ENCODE measurements around the gene SYCP2. TPM values are rescaled to one million over a fixed set of nuclear protein-coding genes. Genes with fewer than 3 reads are reported as not detected.

Gene SYCP2
- polyA plus RNA-seq, 1 donor (not counting 4 experiments of a cell fraction or from before 2014, with no cell fraction given) = 0.12 TPM

DNA sequence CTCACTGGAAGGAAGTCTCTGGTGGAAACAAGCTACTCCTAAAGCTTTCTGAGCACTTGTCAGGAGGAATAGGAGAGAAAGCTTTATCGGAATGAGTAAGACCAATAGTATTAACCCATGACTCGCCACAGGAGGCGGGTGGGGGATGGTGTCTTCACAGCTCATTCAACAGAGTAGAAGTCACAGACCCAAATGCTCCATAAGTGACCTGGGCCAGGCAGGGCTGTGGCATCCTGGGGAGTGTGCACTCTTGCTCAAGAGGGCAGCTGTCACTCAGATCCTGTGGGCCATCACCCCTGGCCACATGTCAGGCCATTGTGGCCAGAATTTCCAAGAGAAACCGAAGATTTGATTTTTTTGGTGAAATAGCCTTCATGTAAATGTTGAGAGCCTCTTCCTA, 116.0 kb downstream of the SYCP2 start:
- no peak for TF ChIP-seq EZH2 (IDR thresholded peaks at IDR 0.05; ENCODE audit: low read length)
- TF ChIP-seq, protein P1, sequence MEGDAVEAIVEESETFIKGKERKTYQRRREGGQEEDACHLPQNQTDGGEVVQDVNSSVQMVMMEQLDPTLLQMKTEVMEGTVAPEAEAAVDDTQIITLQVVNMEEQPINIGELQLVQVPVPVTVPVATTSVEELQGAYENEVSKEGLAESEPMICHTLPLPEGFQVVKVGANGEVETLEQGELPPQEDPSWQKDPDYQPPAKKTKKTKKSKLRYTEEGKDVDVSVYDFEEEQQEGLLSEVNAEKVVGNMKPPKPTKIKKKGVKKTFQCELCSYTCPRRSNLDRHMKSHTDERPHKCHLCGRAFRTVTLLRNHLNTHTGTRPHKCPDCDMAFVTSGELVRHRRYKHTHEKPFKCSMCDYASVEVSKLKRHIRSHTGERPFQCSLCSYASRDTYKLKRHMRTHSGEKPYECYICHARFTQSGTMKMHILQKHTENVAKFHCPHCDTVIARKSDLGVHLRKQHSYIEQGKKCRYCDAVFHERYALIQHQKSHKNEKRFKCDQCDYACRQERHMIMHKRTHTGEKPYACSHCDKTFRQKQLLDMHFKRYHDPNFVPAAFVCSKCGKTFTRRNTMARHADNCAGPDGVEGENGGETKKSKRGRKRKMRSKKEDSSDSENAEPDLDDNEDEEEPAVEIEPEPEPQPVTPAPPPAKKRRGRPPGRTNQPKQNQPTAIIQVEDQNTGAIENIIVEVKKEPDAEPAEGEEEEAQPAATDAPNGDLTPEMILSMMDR (optimal IDR thresholded peaks at IDR 0.05 in 1 of 3, IDR thresholded peaks at IDR 0.05 in 1 of 3, conservative IDR thresholded peaks at IDR 0.05 in 1 of 3; ENCODE audit: extremely low read depth in 1 of 3, insufficient read depth in 2 of 3, low read length in 3 of 3) = no peak
- H3K9ac ChIP-seq (ENCODE audit: control insufficient read depth, extremely low read depth, insufficient read depth, low read length) = no peak overlapping the region
- H2AFZ ChIP-seq (ENCODE audit: control insufficient read depth, low read length) = no peak overlapping the region
- no peak overlapping the region for H3K4me2 ChIP-seq (ENCODE audit: control insufficient read depth, extremely low read depth, insufficient read depth, low read depth, low read length)
- no peaks in the 10 kb centered on the region for H3K36me3 ChIP-seq (ENCODE audit: control insufficient read depth in 2 of 2, extremely low read depth in 1 of 2, insufficient read depth in 2 of 2, low read length in 2 of 2)
- FAIRE-seq (no peak), DNase-seq (ENCODE audit: low read depth, low spot score) (no peak)
- dilution Hi-C loops (cut with MboI; ENCODE audit: extremely low pct_ligation_motif_present, low sequenced_read_pairs) = no loop called here
- H3K79me2 ChIP-seq (ENCODE audit: control insufficient read depth, insufficient read depth, low read length) = no peaks in the 10 kb centered on the region
- H3K9me3 ChIP-seq (ENCODE audit: control insufficient read depth, low read depth, low read length) = no peaks in the 10 kb centered on the region
- H3K4me1 ChIP-seq (ENCODE audit: control insufficient read depth, extremely low read depth, insufficient read depth, low read length) = peaks cover 7% of the 10 kb centered on the region
- H3K27ac ChIP-seq (ENCODE audit: control insufficient read depth, insufficient read depth, low read length) = no peak overlapping the region
- H3K4me3 ChIP-seq (ENCODE audit: control insufficient read depth in 2 of 3, extremely low read depth in 1 of 3, insufficient read depth in 2 of 3, low read depth in 1 of 3, low read length in 3 of 3) = no peak overlapping the region
- no peaks in the 10 kb centered on the region for H3K9me1 ChIP-seq (ENCODE audit: control insufficient read depth, extremely low read depth, insufficient read depth, low read length)
- peaks cover 12% of the 10 kb centered on the region for H3K27me3 ChIP-seq (ENCODE audit: control insufficient read depth, extremely low read depth, insufficient read depth, low read length)
- no peaks in the 10 kb centered on the region for H4K20me1 ChIP-seq (ENCODE audit: control insufficient read depth, extremely low read depth, insufficient read depth, low read length)

DNA sequence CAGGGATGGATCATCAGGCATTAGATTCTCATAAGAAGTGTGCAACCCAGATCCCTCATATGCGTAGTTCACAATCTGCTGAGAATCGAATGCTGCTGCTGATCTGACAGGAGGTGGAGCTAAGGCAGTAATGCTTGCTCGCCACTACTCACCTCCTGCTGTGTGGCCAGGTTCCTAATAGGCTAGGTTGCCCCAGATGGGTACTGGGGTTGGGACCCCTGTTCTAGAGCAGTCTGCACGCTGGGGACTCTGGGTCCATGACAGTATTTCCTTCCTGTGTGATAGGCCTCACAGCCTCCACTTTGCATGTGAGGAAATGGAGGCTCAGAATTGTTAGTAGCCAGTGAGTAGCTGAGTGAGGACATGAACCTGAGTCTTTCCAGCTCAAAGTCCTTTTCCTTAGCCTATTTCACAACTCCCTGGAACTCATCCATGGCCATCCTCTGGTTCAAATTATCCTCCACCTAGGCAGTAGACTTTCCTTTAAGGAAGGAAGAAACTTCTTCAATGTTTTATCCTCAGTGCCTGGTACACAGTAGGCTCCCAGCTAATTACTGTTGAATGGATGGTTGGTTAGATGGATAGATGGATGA, 117.2 kb downstream of the SYCP2 start:
- FAIRE-seq (no peak), DNase-seq (ENCODE audit: low read depth, low spot score) (no peak)
- dilution Hi-C loops (cut with MboI; ENCODE audit: extremely low pct_ligation_motif_present, low sequenced_read_pairs) = no loop called here
- Histone ChIP-seq H3K9ac (ENCODE audit: control insufficient read depth, extremely low read depth, insufficient read depth, low read length) (no peak overlapping the region), H3K27ac (ENCODE audit: control insufficient read depth, insufficient read depth, low read length) (no peak overlapping the region), H3K36me3 (ENCODE audit: control insufficient read depth in 2 of 2, extremely low read depth in 1 of 2, insufficient read depth in 2 of 2, low read length in 2 of 2) (no peaks in the 10 kb centered on the region), H3K9me3 (ENCODE audit: control insufficient read depth, low read depth, low read length) (no peaks in the 10 kb centered on the region), H3K4me2 (ENCODE audit: control insufficient read depth, extremely low read depth, insufficient read depth, low read depth, low read length) (no peak overlapping the region), H3K4me3 (ENCODE audit: control insufficient read depth in 2 of 3, extremely low read depth in 1 of 3, insufficient read depth in 2 of 3, low read depth in 1 of 3, low read length in 3 of 3) (no peak overlapping the region), H3K79me2 (ENCODE audit: control insufficient read depth, insufficient read depth, low read length) (no peaks in the 10 kb centered on the region), H2AFZ (ENCODE audit: control insufficient read depth, low read length) (no peak overlapping the region), H3K4me1 (ENCODE audit: control insufficient read depth, extremely low read depth, insufficient read depth, low read length) (peaks cover 7% of the 10 kb centered on the region), H3K9me1 (ENCODE audit: control insufficient read depth, extremely low read depth, insufficient read depth, low read length) (no peaks in the 10 kb centered on the region), H3K27me3 (ENCODE audit: control insufficient read depth, extremely low read depth, insufficient read depth, low read length) (peaks cover 16% of the 10 kb centered on the region), H4K20me1 (ENCODE audit: control insufficient read depth, extremely low read depth, insufficient read depth, low read length) (no peaks in the 10 kb centered on the region)
- TF ChIP-seq, protein P1 (optimal IDR thresholded peaks at IDR 0.05 in 1 of 3, IDR thresholded peaks at IDR 0.05 in 1 of 3, conservative IDR thresholded peaks at IDR 0.05 in 1 of 3; ENCODE audit: extremely low read depth in 1 of 3, insufficient read depth in 2 of 3, low read length in 3 of 3) = no peak
- no peak for TF ChIP-seq EZH2 (IDR thresholded peaks at IDR 0.05; ENCODE audit: low read length)

Data from keratinocyte (primary cell).